Left lung (tissue), 10 donors: ENCODE data around the gene SORL1. TPM values are rescaled to one million over a fixed set of nuclear protein-coding genes. Genes with fewer than 3 reads are reported as not detected.
"Not testable (repeated sequence)": the region's sequence is repeated elsewhere in the genome, so short reads cannot be mapped to it uniquely, and the experiment has no call there.

Experiments
- ATAC-seq: fragments of 200-7000 bp; cut with Tn5 transposase; one replicate; pipeline ENCODE4 v1.9.1; 2020; ENCODE audit warnings: moderate library complexity
- DNase-seq, 4 donors: peaks; one replicate each; pipeline ENCODE4 v3.0.0-alpha.2; 2013 to 2020
- H3K27ac ChIP-seq, 2 donors: fragments of 200-600 bp; sonication (generic) in 1 of 2; one replicate each; pipeline versions ENCODE4 v1.5.0 to v1.8.0; 2020 to 2021
- H3K27me3 ChIP-seq, 2 donors: fragments of 200-600 bp; sonication (generic) in 1 of 2; one replicate each; pipeline versions ENCODE4 v1.5.0 to v1.8.0; 2020 to 2021
- H3K36me3 ChIP-seq, 2 donors: fragments of 200-600 bp; sonication (generic) in 1 of 2; one replicate each; pipeline versions ENCODE4 v1.5.0 to v1.8.0; 2020 to 2021
- H3K4me1 ChIP-seq, 2 donors: fragments of 200-600 bp; one replicate each; pipeline ENCODE4 v1.8.0; 2021
- H3K4me3 ChIP-seq, 2 donors: fragments of 200-600 bp; sonication (generic) in 1 of 2; one replicate each; pipeline versions ENCODE4 v1.5.0 to v1.8.0; 2020 to 2021; ENCODE audit warnings: mild to moderate bottlenecking in 1 of 2
- H3K9me3 ChIP-seq, 2 donors: fragments of 200-600 bp; sonication (generic) in 1 of 2; one replicate each; pipeline versions ENCODE4 v1.5.0 to v1.8.0; 2020 to 2021
- intact Hi-C, 2 donors: fragments of 100-400 bp; cut with DNase I; formaldehyde crosslinking; loops; one replicate each; pipeline versions ENCODE4 v1.11.2 to v1.14.2; 2022
- polyA plus RNA-seq, 6 donors: library from polyadenylated mRNA; unstranded; fragments of 120-200 nt; gene quantifications; one replicate each; pipeline ENCODE4 v1.2.1, GENCODE V29; 2013; ENCODE audit not compliant: insufficient read length in 6 of 6
- total RNA-seq, 2 donors: library from RNA; stranded (reverse); fragmentation: NEBNext Ultra II Directional; extraction: Animal tissue kit (Norgen Biotek cat#: 25700); gene quantifications; one replicate each; pipeline ENCODE4 v1.2.1, GENCODE V29; 2021
- TF ChIP-seq, protein P1 (sequence below), 2 donors: fragments of 200-600 bp; sonication (generic) in 1 of 2; IDR thresholded peaks; one replicate each; pipeline versions ENCODE4 v1.5.0 to v1.8.0; 2021; ENCODE audit warnings: antibody characterized with exemption in 2 of 2
- donor health status: DM: no; HTN: yes; CAD: no.
- donor health status: DM: no; HTN: no; CAD: no.

SORL1 gene
- total and polyA plus RNA-seq, 8 donors, result 29.8 to 114 (median 33.4) TPM

GRCh38 chr11:121478226-121478894 is 26.2 kb downstream of the SORL1 start:
- Histone ChIP-seq H3K27ac (no peak overlapping the region), H3K4me1 (peaks cover 0 to 41% of the 10 kb centered on the region in 2 donors), H3K9me3 (no peaks in the 10 kb centered on the region), H3K4me3 (no peak overlapping the region), H3K27me3 (no peaks in the 10 kb centered on the region), H3K36me3 (peaks cover 0 to 10% of the 10 kb centered on the region in 2 donors)
- DNase-seq, result peak in 1 of 4 donors; percentile 39
- ATAC-seq, result peak; percentile 85
- TF ChIP-seq, protein P1, sequence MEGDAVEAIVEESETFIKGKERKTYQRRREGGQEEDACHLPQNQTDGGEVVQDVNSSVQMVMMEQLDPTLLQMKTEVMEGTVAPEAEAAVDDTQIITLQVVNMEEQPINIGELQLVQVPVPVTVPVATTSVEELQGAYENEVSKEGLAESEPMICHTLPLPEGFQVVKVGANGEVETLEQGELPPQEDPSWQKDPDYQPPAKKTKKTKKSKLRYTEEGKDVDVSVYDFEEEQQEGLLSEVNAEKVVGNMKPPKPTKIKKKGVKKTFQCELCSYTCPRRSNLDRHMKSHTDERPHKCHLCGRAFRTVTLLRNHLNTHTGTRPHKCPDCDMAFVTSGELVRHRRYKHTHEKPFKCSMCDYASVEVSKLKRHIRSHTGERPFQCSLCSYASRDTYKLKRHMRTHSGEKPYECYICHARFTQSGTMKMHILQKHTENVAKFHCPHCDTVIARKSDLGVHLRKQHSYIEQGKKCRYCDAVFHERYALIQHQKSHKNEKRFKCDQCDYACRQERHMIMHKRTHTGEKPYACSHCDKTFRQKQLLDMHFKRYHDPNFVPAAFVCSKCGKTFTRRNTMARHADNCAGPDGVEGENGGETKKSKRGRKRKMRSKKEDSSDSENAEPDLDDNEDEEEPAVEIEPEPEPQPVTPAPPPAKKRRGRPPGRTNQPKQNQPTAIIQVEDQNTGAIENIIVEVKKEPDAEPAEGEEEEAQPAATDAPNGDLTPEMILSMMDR (IDR thresholded peaks at IDR 0.05), result no peak
- intact Hi-C loops, result no loop called here

- intact Hi-C loops, result no loop called here
- no peaks in the 10 kb centered on the region for H3K9me3 ChIP-seq
- peaks cover 0 to 48% of the 10 kb centered on the region in 2 donors for H3K4me1 ChIP-seq
- no peaks in the 10 kb centered on the region for H3K27me3 ChIP-seq
- DNase-seq (no peak), ATAC-seq (no peak)
- H3K4me3 ChIP-seq, result no peak overlapping the region
- H3K36me3 ChIP-seq, result peaks cover 0 to 5% of the 10 kb centered on the region in 2 donors
- TF ChIP-seq, protein P1 (IDR thresholded peaks at IDR 0.05), result no peak
- peak overlapping the region in 1 of 2 donors; percentile 35 for H3K27ac ChIP-seq
These were observed 27.0 kb downstream of the SORL1 start for GRCh38 chr11:121478895-121479697.

- Histone ChIP-seq H3K36me3 (peaks cover 0 to 6% of the 10 kb centered on the region in 2 donors), H3K27ac (peak overlapping the region in 1 of 2 donors; percentile 35), H3K4me1 (peaks cover 0 to 54% of the 10 kb centered on the region in 2 donors), H3K27me3 (no peaks in the 10 kb centered on the region), H3K9me3 (no peaks in the 10 kb centered on the region), H3K4me3 (no peak overlapping the region)
- DNase-seq (no peak), ATAC-seq (no peak)
- intact Hi-C loops, result no loop called here
- TF ChIP-seq, protein P1 (IDR thresholded peaks at IDR 0.05), result no peak
These were observed 27.7 kb downstream of the SORL1 start for GRCh38 chr11:121479698-121480238.

DNA sequence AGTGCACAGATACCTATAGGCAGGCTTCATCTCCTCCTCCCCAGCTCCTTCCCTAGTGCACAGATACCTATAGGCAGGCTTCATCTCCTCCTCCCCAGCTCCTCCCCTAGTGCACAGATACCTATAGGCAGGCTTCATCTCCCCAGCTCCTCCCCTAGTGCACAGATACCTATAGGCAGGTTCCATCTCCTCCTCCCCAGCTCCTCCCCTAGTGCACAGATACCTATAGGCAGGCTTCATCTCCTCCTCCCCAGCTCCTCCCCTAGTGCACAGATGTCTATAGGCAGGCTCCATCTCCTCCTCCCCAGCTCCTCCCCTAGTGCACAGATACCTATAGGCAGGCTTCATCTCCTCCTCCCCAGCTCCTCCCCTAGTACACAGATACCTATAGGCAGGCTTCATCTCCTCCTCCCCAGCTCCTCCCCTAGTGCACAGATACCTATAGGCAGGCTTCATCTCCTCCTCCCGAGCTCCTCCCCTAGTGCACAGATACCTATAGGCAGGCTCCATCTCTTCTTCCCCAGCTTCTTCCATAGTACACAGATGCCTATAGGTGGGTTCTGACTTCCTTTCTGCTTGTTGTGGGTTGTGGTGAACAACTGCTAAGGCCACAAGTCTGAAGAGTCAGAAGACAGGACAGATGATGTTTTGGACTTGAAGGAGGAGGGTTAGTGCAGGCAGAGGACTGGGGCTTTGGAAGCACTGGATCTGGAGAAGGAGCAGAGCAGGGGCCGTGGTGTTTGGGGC is 29.5 kb downstream of the SORL1 start:
- DNase-seq, H3K27me3 ChIP-seq, H3K9me3 ChIP-seq, H3K4me3 ChIP-seq, ATAC-seq, intact Hi-C loops: not testable (repeated sequence)
- peaks cover 0 to 54% of the 10 kb centered on the region in 2 donors for H3K4me1 ChIP-seq
- H3K27ac ChIP-seq, result peak overlapping the region in 1 of 2 donors; percentile 57
- H3K36me3 ChIP-seq, result peaks cover 0 to 10% of the 10 kb centered on the region in 2 donors
